ENCODE measurements around the gene MAN1C1. TPM values are rescaled to one million over a fixed set of nuclear protein-coding genes. Genes with fewer than 3 reads are reported as not detected.

Gene MAN1C1
- total RNA-seq, 1 experiment from 2014 or later = 0.11 TPM

DNA sequence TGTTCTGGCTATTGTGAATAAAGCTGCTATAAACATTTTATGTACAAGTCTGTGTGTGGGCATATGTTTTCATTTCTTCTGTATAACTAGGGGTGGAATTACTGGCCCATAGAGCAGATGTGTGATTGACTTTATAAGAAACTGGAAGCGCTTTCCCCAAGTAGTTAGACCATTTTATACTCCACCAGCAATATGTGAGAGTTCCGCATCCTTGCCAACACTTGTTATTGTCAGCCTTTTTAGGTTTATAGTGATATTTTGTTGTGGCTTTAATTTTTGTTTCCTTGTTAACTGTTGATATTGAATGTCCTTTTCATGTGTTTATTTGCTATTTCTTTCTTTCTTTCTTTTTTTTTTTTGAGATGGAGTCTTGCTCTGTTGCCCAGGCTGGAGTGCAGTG is 9.4 kb downstream of the MAN1C1 start:
- BruUV-seq (replicated peaks) = no TSS peak
- Histone ChIP-seq H2AFZ (ENCODE audit: low read length) (no peak overlapping the region), H3K9ac (ENCODE audit: low read length) (no peak overlapping the region), H3K4me1 (ENCODE audit: insufficient read depth, low read length) (peaks cover 12% of the 10 kb centered on the region; the same call in 1 of the 2 replicates), H3F3A (ENCODE audit: low read length, unreplicated experiment) (no peaks in the 10 kb centered on the region), H3K36me3 (ENCODE audit: low read depth, low read length) (no peaks in the 10 kb centered on the region), H3K27me3 (ENCODE audit: low read length) (peaks cover 4% of the 10 kb centered on the region; the same call in 1 of the 2 replicates), H3K27ac (ENCODE audit: low read length) (no peak overlapping the region), H3K79me2 (ENCODE audit: low read length) (no peaks in the 10 kb centered on the region), H3K9me2 (replicated peaks; ENCODE audit: low read length) (no peaks in the 10 kb centered on the region), H3K4me2 (ENCODE audit: low read length) (no peak overlapping the region), H3K9me3 (ENCODE audit: low read length) (no peaks in the 10 kb centered on the region), H4K20me1 (ENCODE audit: low read length) (no peaks in the 10 kb centered on the region), H3K4me3 (ENCODE audit: low read length) (no peak overlapping the region)
- no peak for TF ChIP-seq EZH2phosphoT487 (IDR thresholded peaks at IDR 0.05; ENCODE audit: borderline replicate concordance, low read length)
- TF ChIP-seq, protein P1, sequence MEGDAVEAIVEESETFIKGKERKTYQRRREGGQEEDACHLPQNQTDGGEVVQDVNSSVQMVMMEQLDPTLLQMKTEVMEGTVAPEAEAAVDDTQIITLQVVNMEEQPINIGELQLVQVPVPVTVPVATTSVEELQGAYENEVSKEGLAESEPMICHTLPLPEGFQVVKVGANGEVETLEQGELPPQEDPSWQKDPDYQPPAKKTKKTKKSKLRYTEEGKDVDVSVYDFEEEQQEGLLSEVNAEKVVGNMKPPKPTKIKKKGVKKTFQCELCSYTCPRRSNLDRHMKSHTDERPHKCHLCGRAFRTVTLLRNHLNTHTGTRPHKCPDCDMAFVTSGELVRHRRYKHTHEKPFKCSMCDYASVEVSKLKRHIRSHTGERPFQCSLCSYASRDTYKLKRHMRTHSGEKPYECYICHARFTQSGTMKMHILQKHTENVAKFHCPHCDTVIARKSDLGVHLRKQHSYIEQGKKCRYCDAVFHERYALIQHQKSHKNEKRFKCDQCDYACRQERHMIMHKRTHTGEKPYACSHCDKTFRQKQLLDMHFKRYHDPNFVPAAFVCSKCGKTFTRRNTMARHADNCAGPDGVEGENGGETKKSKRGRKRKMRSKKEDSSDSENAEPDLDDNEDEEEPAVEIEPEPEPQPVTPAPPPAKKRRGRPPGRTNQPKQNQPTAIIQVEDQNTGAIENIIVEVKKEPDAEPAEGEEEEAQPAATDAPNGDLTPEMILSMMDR (conservative IDR thresholded peaks at IDR 0.05; ENCODE audit: low read depth, low read length) = no peak
- TF ChIP-seq EZH2 (IDR thresholded peaks at IDR 0.05; ENCODE audit: low read length, unreplicated experiment) = no peak
- ATAC-seq (no peak), DNase-seq (no peak)
- intact Hi-C loops (cut with micrococcal nuclease) = no loop called here
- CTCF ChIA-PET = no interaction called here
- POLR2A ChIA-PET (ENCODE audit: unreplicated experiment) = no interaction called here

DNA sequence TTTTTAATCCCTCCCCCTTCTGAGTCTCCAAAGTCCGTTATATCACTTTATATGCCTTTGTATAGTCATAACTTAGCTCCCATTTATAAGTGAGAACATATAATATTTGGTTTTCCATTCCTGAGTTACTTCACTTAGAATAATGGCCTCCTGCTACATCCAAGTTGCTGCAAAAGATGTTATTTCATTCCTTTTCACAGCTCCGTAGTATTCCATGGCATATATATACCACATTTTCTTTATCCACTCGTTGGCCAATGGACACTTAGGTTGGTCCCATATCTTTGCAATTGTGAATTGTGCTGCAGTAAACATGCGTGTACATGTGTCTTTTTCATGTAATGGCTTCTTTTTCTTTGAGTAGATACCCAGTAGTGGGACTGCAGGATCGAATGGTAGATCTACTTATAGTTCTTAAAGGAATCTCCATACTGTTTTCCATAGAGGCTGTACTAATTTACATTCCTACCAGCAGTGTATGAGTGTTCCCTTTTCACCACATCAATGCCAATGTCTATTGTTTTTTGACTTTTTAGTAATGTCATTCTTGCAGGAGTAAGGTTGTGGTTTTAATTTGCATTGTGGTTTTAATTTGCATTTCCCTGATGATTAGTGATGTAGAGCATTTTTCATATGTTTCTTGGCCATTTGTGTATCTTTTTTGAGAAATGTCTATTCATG is 12.3 kb downstream of the MAN1C1 start:
- POLR2A ChIA-PET (ENCODE audit: unreplicated experiment) = interaction anchor here (0.6 kb wide), 1 partner anchor 129 kb away, joined by 3 read pairs; no protein-coding TSS in a partner anchor
- BruUV-seq (replicated peaks) = no TSS peak
- Histone ChIP-seq H3K27ac (ENCODE audit: low read length) (no peak overlapping the region), H3K9me2 (replicated peaks; ENCODE audit: low read length) (no peaks in the 10 kb centered on the region), H3K4me1 (ENCODE audit: insufficient read depth, low read length) (peaks cover 12% of the 10 kb centered on the region; the same call in 1 of the 2 replicates), H3F3A (ENCODE audit: low read length, unreplicated experiment) (no peaks in the 10 kb centered on the region), H3K9ac (ENCODE audit: low read length) (no peak overlapping the region), H3K9me3 (ENCODE audit: low read length) (no peaks in the 10 kb centered on the region), H4K20me1 (ENCODE audit: low read length) (no peaks in the 10 kb centered on the region), H3K79me2 (ENCODE audit: low read length) (no peaks in the 10 kb centered on the region), H3K4me2 (ENCODE audit: low read length) (no peak overlapping the region), H3K27me3 (ENCODE audit: low read length) (no peaks in the 10 kb centered on the region), H2AFZ (ENCODE audit: low read length) (no peak overlapping the region), H3K4me3 (ENCODE audit: low read length) (no peak overlapping the region), H3K36me3 (ENCODE audit: low read depth, low read length) (no peaks in the 10 kb centered on the region)
- no peak for DNase-seq
- CTCF ChIA-PET = no interaction called here
- intact Hi-C loops (cut with micrococcal nuclease) = no loop called here
- TF ChIP-seq EZH2phosphoT487 (IDR thresholded peaks at IDR 0.05; ENCODE audit: borderline replicate concordance, low read length) = no peak
- TF ChIP-seq, protein P1 (conservative IDR thresholded peaks at IDR 0.05; ENCODE audit: low read depth, low read length) = no peak
- TF ChIP-seq EZH2 (IDR thresholded peaks at IDR 0.05; ENCODE audit: low read length, unreplicated experiment) = no peak
- no peak for ATAC-seq

DNA sequence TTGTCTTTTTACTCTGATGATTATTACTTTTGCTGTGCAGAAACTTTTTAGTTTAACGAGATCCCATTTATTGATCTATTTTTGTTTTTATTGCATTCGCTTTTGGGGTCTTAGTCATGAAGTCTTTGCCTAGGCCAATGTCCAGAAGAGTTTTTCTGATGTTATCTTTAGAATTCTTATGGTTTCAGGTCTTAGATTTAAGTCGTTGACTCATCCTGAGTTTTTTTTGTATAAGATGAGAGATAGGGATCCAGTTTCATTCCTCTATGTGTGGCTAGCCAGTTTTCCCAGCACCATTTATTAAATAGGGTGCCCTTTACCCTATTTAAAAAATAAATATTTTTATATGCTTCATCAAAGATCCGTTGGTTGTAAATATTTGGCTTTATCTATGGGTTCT is 13.2 kb downstream of the MAN1C1 start:
- BruUV-seq (replicated peaks) = no TSS peak
- ATAC-seq = peak; percentile 59
- H3K9me2 ChIP-seq (replicated peaks; ENCODE audit: low read length) = no peaks in the 10 kb centered on the region

More for the DNA sequence above, 13.2 kb downstream of the MAN1C1 start:
- Histone ChIP-seq H3F3A (ENCODE audit: low read length, unreplicated experiment) (no peaks in the 10 kb centered on the region), H3K36me3 (ENCODE audit: low read depth, low read length) (no peaks in the 10 kb centered on the region), H3K9ac (ENCODE audit: low read length) (no peak overlapping the region), H3K4me3 (ENCODE audit: low read length) (no peak overlapping the region), H3K9me3 (ENCODE audit: low read length) (no peaks in the 10 kb centered on the region), H2AFZ (ENCODE audit: low read length) (no peak overlapping the region), H3K27me3 (ENCODE audit: low read length) (no peaks in the 10 kb centered on the region), H3K79me2 (ENCODE audit: low read length) (no peaks in the 10 kb centered on the region), H3K4me2 (ENCODE audit: low read length) (no peak overlapping the region), H4K20me1 (ENCODE audit: low read length) (no peaks in the 10 kb centered on the region), H3K4me1 (ENCODE audit: insufficient read depth, low read length) (peaks cover 12% of the 10 kb centered on the region; the same call in 1 of the 2 replicates), H3K27ac (ENCODE audit: low read length) (no peak overlapping the region)
- POLR2A ChIA-PET (ENCODE audit: unreplicated experiment) = no interaction called here
- intact Hi-C loops (cut with micrococcal nuclease) = no loop called here
- peak; percentile 64 for DNase-seq
- CTCF ChIA-PET = no interaction called here
- TF ChIP-seq EZH2phosphoT487 (IDR thresholded peaks at IDR 0.05; ENCODE audit: borderline replicate concordance, low read length) (no peak), EZH2 (IDR thresholded peaks at IDR 0.05; ENCODE audit: low read length, unreplicated experiment) (no peak)
- TF ChIP-seq, protein P1 (conservative IDR thresholded peaks at IDR 0.05; ENCODE audit: low read depth, low read length) = no peak
